ENCODE results near the gene SFSWAP.

The SFSWAP gene

GRCh38 chr12:131793243-131794022 lies 82.5 kb downstream of the SFSWAP start:
- DNase-seq (ENCODE audit: low read depth in 1 of 2, low spot score in 1 of 2) = no peak
- Histone ChIP-seq H3K27me3 (ENCODE audit: insufficient read depth, poor library complexity, severe bottlenecking) (no peaks in the 10 kb centered on the region), H3K4me3 (replicated peaks; ENCODE audit: insufficient read depth, low read length) (no peak overlapping the region), H3K27ac (replicated peaks) (no peak overlapping the region)
- TF ChIP-seq, protein P1, sequence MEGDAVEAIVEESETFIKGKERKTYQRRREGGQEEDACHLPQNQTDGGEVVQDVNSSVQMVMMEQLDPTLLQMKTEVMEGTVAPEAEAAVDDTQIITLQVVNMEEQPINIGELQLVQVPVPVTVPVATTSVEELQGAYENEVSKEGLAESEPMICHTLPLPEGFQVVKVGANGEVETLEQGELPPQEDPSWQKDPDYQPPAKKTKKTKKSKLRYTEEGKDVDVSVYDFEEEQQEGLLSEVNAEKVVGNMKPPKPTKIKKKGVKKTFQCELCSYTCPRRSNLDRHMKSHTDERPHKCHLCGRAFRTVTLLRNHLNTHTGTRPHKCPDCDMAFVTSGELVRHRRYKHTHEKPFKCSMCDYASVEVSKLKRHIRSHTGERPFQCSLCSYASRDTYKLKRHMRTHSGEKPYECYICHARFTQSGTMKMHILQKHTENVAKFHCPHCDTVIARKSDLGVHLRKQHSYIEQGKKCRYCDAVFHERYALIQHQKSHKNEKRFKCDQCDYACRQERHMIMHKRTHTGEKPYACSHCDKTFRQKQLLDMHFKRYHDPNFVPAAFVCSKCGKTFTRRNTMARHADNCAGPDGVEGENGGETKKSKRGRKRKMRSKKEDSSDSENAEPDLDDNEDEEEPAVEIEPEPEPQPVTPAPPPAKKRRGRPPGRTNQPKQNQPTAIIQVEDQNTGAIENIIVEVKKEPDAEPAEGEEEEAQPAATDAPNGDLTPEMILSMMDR (IDR thresholded peaks at IDR 0.05; ENCODE audit: insufficient read depth, low read length) = no peak
- TF ChIP-seq POLR2AphosphoS5 (IDR thresholded peaks at IDR 0.05; ENCODE audit: low read depth) (no peak), GABPA (IDR thresholded peaks at IDR 0.05; ENCODE audit: low read depth) (no peak), REST (IDR thresholded peaks at IDR 0.05; ENCODE audit: insufficient replicate concordance, low read depth) (no peak), SPI1 (IDR thresholded peaks at IDR 0.05; ENCODE audit: borderline replicate concordance, low read depth) (no peak)

- no peak overlapping the region for H3K27ac ChIP-seq (replicated peaks)
- DNase-seq (ENCODE audit: low read depth in 1 of 2, low spot score in 1 of 2) = no peak
- H3K4me3 ChIP-seq (replicated peaks; ENCODE audit: insufficient read depth, low read length) = no peak overlapping the region
Observed at GRCh38 chr12:131794061-131794460, 83.2 kb downstream of the SFSWAP start.

GRCh38 chr12:131794573-131794972 lies 83.7 kb downstream of the SFSWAP start:
- H3K4me3 ChIP-seq (replicated peaks; ENCODE audit: insufficient read depth, low read length) = no peak overlapping the region
- no peaks in the 10 kb centered on the region for H3K27me3 ChIP-seq (ENCODE audit: insufficient read depth, poor library complexity, severe bottlenecking)
- TF ChIP-seq, protein P1 (IDR thresholded peaks at IDR 0.05; ENCODE audit: insufficient read depth, low read length) = no peak
- peak; percentile 72 for TF ChIP-seq REST (IDR thresholded peaks at IDR 0.05; ENCODE audit: insufficient replicate concordance, low read depth)
- no peak for TF ChIP-seq GABPA (IDR thresholded peaks at IDR 0.05; ENCODE audit: low read depth)
- TF ChIP-seq POLR2AphosphoS5 (IDR thresholded peaks at IDR 0.05; ENCODE audit: low read depth) = no peak
- TF ChIP-seq SPI1 (IDR thresholded peaks at IDR 0.05; ENCODE audit: borderline replicate concordance, low read depth) = no peak
- no peak overlapping the region for H3K27ac ChIP-seq (replicated peaks)
- no peak for DNase-seq (ENCODE audit: low read depth in 1 of 2, low spot score in 1 of 2)

More at GRCh38 chr12:131794061-131794460, 83.2 kb downstream of the SFSWAP start:
- no peak for TF ChIP-seq SPI1 (IDR thresholded peaks at IDR 0.05; ENCODE audit: borderline replicate concordance, low read depth)
- no peak for TF ChIP-seq POLR2AphosphoS5 (IDR thresholded peaks at IDR 0.05; ENCODE audit: low read depth)
- TF ChIP-seq, protein P1 (IDR thresholded peaks at IDR 0.05; ENCODE audit: insufficient read depth, low read length) = no peak
- no peaks in the 10 kb centered on the region for H3K27me3 ChIP-seq (ENCODE audit: insufficient read depth, poor library complexity, severe bottlenecking)

All from HL-60 (cell line).